ENCODE results near the gene STAP1.
A peak's percentile ranks its signal among the peaks of the same experiment; 100 is the strongest.
"Not testable (repeated sequence)": the region's sequence is repeated elsewhere in the genome, so short reads cannot be mapped to it uniquely, and the experiment has no call there.

Gene STAP1

GRCh38 chr4:67635331-67635730 lies 76.8 kb downstream of the STAP1 start:
- FAIRE-seq (no peak), DNase-seq (ENCODE audit: insufficient read length) (no peak)
- TF ChIP-seq POLR2AphosphoS5 (IDR thresholded peaks at IDR 0.05; ENCODE audit: low read depth, low read length) = no peak
- no peak for TF ChIP-seq POLR2A (IDR thresholded peaks at IDR 0.05; ENCODE audit: low read depth, low read length)
- no peak for TF ChIP-seq TAF1 (IDR thresholded peaks at IDR 0.05; ENCODE audit: borderline replicate concordance, low read depth, low read length)

DNA sequence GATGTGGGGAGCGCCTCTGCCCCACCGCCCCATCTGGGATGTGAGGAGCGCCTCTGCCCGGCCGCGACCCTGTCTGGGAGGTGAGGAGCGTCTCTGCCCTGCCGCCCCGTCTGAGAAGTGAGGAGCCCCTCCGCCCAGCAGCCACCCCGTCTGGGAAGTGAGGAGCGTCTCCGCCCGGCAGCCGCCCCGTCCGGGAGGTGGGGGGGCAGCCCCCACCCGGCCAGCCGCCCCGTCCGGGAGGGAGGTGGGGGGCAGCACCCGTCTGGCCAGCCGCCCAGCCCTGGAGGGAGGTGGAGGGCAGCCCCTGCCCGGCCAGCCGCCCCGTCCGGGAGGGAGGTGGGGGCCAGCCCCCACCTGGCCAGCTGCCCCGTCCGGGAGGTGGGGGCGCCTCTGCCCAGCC lies 78.5 kb downstream of the STAP1 start:
- FAIRE-seq; DNase-seq (ENCODE audit: insufficient read length): not testable (repeated sequence)

GRCh38 chr4:67638136-67638535 lies 79.6 kb downstream of the STAP1 start:
- TF ChIP-seq TAF1 (IDR thresholded peaks at IDR 0.05; ENCODE audit: borderline replicate concordance, low read depth, low read length) (no peak), POLR2A (IDR thresholded peaks at IDR 0.05; ENCODE audit: low read depth, low read length) (no peak), POLR2AphosphoS5 (IDR thresholded peaks at IDR 0.05; ENCODE audit: low read depth, low read length) (no peak)
- no peak for DNase-seq (ENCODE audit: insufficient read length)
- FAIRE-seq = peak; percentile 17

DNA sequence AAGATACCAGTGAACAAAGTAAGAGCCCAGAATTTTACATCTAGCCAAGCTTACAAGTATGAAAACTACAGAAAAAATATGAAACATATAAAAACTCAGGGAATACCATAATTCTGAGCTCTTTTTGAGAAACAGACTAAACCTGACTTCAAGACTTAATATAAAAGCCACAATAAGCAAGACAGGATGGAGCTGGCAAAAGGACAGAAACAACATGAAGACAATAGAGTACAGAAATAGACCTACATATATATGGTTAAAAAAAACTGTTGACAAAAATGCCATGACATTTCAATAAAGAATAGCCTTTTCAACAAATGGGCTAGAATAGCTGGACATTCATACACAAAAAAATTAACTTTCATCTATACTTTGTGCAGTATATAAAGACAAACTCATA lies 93.0 kb downstream of the STAP1 start:
- FAIRE-seq (no peak), DNase-seq (ENCODE audit: insufficient read length) (no peak)
- TF ChIP-seq TAF1 (IDR thresholded peaks at IDR 0.05; ENCODE audit: borderline replicate concordance, low read depth, low read length) (no peak), POLR2AphosphoS5 (IDR thresholded peaks at IDR 0.05; ENCODE audit: low read depth, low read length) (no peak), POLR2A (IDR thresholded peaks at IDR 0.05; ENCODE audit: low read depth, low read length) (no peak)

All from GM12892 (cell line).